HepG2 (cell line): Measurements from ENCODE around the gene VIM.

Source experiments
- ELF1 ChIP-seq: sonication (generic); formaldehyde crosslinking; IDR thresholded peaks from 2 replicates; pipeline ENCODE4 v1.4.0; 2020; ENCODE audit warnings: missing genetic modification reagents
- ESRRA ChIP-seq: sonication (generic); formaldehyde crosslinking; IDR thresholded peaks from 2 replicates; pipeline ENCODE4 v1.5.1; 2020; ENCODE audit warnings: mild to moderate bottlenecking, low read depth, missing genetic modification reagents
- MAFK ChIP-seq, 2 experiments: IDR thresholded peaks in 1 of 2; conservative IDR thresholded peaks in 1 of 2; 2 replicates each; pipeline ENCODE4 v1.6.1; 2011; ENCODE audit warnings: improper control_type of control experiment in 2 of 2, low read length in 2 of 2
- MEIS2 ChIP-seq: sonication (generic); formaldehyde crosslinking; IDR thresholded peaks from 2 replicates; pipeline ENCODE4 v1.9.0; 2021; ENCODE audit warnings: mild to moderate bottlenecking, missing genetic modification reagents
- NR2C2 ChIP-seq: sonication (generic); formaldehyde crosslinking; IDR thresholded peaks from 2 replicates; pipeline ENCODE4 v1.4.0; 2020; ENCODE audit warnings: missing genetic modification reagents, mild to moderate bottlenecking, moderate library complexity, borderline replicate concordance
- PCBP2 ChIP-seq: fragments of 200-400 bp; formaldehyde crosslinking; optimal IDR thresholded peaks from 2 replicates; pipeline ENCODE3; 2018; ENCODE audit warnings: low read length, low read depth; ENCODE audit not compliant: poor library complexity, severe bottlenecking
- POLR2A ChIP-seq, 2 experiments: IDR thresholded peaks; 2 replicates each; pipeline ENCODE4 v1.6.1; 2011; ENCODE audit warnings: low read depth in 2 of 2, low read length in 2 of 2, mild to moderate bottlenecking in 1 of 2, moderate library complexity in 1 of 2; ENCODE audit not compliant: insufficient read depth in 1 of 2
- RNF2 ChIP-seq: fragments of 450-650 bp; conservative IDR thresholded peaks from 2 replicates; pipeline ENCODE4 v1.6.1; 2016; ENCODE audit warnings: low read depth
- THAP11 ChIP-seq: IDR thresholded peaks from 2 replicates; pipeline ENCODE4 v1.6.1; 2016; ENCODE audit warnings: missing biosample characterization, missing genetic modification reagents
- ZBTB10 ChIP-seq: sonication (generic); formaldehyde crosslinking; IDR thresholded peaks from 2 replicates; pipeline ENCODE4 v1.4.0; 2020; ENCODE audit warnings: missing genetic modification reagents, borderline replicate concordance
- ZMYM4 ChIP-seq: sonication (generic); formaldehyde crosslinking; IDR thresholded peaks from 2 replicates; pipeline ENCODE4 v1.8.1; 2023; ENCODE audit warnings: mild to moderate bottlenecking, missing genetic modification reagents
- ZNF468 ChIP-seq: sonication (generic); formaldehyde crosslinking; IDR thresholded peaks from 2 replicates; pipeline ENCODE4 v1.8.0; 2022; ENCODE audit warnings: mild to moderate bottlenecking, moderate library complexity, missing genetic modification reagents
- TF ChIP-seq, protein P1 (sequence below): sonication (generic); formaldehyde crosslinking; IDR thresholded peaks from 2 replicates; pipeline ENCODE4 v1.5.0; 2020; ENCODE audit warnings: mild to moderate bottlenecking, missing genetic modification reagents, moderate library complexity

GRCh38 chr10:17236468-17237148 lies 8.6 kb downstream of the VIM start:
- TF ChIP-seq ZBTB10 (CRISPR knock-in tag) = no peak
- TF ChIP-seq ZMYM4 (CRISPR knock-in tag) = no peak
- TF ChIP-seq ESRRA (CRISPR knock-in tag) = no peak
- no peak for TF ChIP-seq ZNF468 (CRISPR knock-in tag)
- TF ChIP-seq MAFK (conservative IDR thresholded peaks at IDR 0.05 in 1 of 2, IDR thresholded peaks at IDR 0.05 in 1 of 2; ENCODE audit: low read length in 2 of 2) = no peak
- no peak for TF ChIP-seq MEIS2
- TF ChIP-seq NR2C2 (CRISPR knock-in tag) = no peak
- no peak for TF ChIP-seq POLR2A (IDR thresholded peaks at IDR 0.05; ENCODE audit: insufficient read depth in 1 of 2, low read depth in 2 of 2, low read length in 2 of 2)
- TF ChIP-seq RNF2 = no peak
- TF ChIP-seq, protein P1, sequence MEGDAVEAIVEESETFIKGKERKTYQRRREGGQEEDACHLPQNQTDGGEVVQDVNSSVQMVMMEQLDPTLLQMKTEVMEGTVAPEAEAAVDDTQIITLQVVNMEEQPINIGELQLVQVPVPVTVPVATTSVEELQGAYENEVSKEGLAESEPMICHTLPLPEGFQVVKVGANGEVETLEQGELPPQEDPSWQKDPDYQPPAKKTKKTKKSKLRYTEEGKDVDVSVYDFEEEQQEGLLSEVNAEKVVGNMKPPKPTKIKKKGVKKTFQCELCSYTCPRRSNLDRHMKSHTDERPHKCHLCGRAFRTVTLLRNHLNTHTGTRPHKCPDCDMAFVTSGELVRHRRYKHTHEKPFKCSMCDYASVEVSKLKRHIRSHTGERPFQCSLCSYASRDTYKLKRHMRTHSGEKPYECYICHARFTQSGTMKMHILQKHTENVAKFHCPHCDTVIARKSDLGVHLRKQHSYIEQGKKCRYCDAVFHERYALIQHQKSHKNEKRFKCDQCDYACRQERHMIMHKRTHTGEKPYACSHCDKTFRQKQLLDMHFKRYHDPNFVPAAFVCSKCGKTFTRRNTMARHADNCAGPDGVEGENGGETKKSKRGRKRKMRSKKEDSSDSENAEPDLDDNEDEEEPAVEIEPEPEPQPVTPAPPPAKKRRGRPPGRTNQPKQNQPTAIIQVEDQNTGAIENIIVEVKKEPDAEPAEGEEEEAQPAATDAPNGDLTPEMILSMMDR (CRISPR knock-in tag) = no peak
- TF ChIP-seq PCBP2 = no peak
- no peak for TF ChIP-seq ELF1 (CRISPR knock-in tag)
- TF ChIP-seq THAP11 (CRISPR knock-in tag) = no peak
